GM23338 (cell line): Measurements from ENCODE around the gene LGALS8. TPM values are rescaled to one million over a fixed set of nuclear protein-coding genes. Genes with fewer than 3 reads are reported as not detected.

Experiments
- ATAC-seq: fragments of 200-7000 bp; cut with Tn5 transposase; 3 replicates; pipeline ENCODE4 v1.9.1; 2020
- DNase-seq: peaks from one replicate; pipeline ENCODE4 v3.0.0-alpha.2; 2015; ENCODE audit warnings: low spot score
- H2AFZ ChIP-seq: fragments of 200-600 bp; sonication (generic); 2 replicates; pipeline ENCODE4 v1.8.0; 2016; ENCODE audit warnings: antibody characterized with exemption, mild to moderate bottlenecking, moderate library complexity
- H3F3A ChIP-seq: fragments of 200-600 bp; sonication (generic); replicated peaks from 2 replicates; pipeline ENCODE4 v1.8.0; 2017; ENCODE audit warnings: antibody characterized with exemption, mixed run types, low read depth
- H3K27ac ChIP-seq: fragments of 200-600 bp; sonication (generic); 2 replicates; pipeline ENCODE4 v1.6.1; 2016; ENCODE audit warnings: low read depth
- H3K27me3 ChIP-seq: fragments of 200-600 bp; sonication (generic); 2 replicates; pipeline ENCODE4 v1.8.0; 2016; ENCODE audit warnings: mild to moderate bottlenecking, mixed run types, moderate library complexity; ENCODE audit not compliant: insufficient read depth
- H3K36me3 ChIP-seq: fragments of 200-600 bp; sonication (generic); 2 replicates; pipeline ENCODE4 v1.8.0; 2016; ENCODE audit warnings: mild to moderate bottlenecking; ENCODE audit not compliant: insufficient read depth
- H3K4me1 ChIP-seq: fragments of 200-600 bp; sonication (generic); 2 replicates; pipeline ENCODE4 v1.8.0; 2016; ENCODE audit warnings: mild to moderate bottlenecking, moderate library complexity; ENCODE audit not compliant: insufficient read depth
- H3K4me2 ChIP-seq: fragments of 200-600 bp; sonication (generic); 2 replicates; pipeline ENCODE4 v1.7.1; 2017; ENCODE audit warnings: mixed run types
- H3K4me3 ChIP-seq: fragments of 200-600 bp; sonication (generic); 2 replicates; pipeline ENCODE4 v1.6.1; 2016; ENCODE audit warnings: mixed run types
- H3K79me2 ChIP-seq: fragments of 200-600 bp; sonication (generic); replicated peaks from 2 replicates; pipeline ENCODE4 v1.8.0; 2017; ENCODE audit warnings: mild to moderate bottlenecking; ENCODE audit not compliant: insufficient read depth
- H3K9me2 ChIP-seq: fragments of 200-600 bp; sonication (generic); 2 replicates; pipeline ENCODE4 v1.8.0; 2017; ENCODE audit not compliant: insufficient read depth
- H4K20me1 ChIP-seq: fragments of 200-600 bp; sonication (generic); replicated peaks from 2 replicates; pipeline ENCODE4 v1.8.0; 2017; ENCODE audit warnings: mild to moderate bottlenecking; ENCODE audit not compliant: insufficient read depth
- H3K27ac Mint-ChIP-seq: 2 replicates; pipeline ENCODE4 v1.8.0; 2020; ENCODE audit warnings: inconsistent platforms, mild to moderate bottlenecking, moderate library complexity, mixed read lengths
- H3K27me3 Mint-ChIP-seq: 3 replicates; pipeline ENCODE4 v1.8.0; 2022; ENCODE audit warnings: low read depth, mild to moderate bottlenecking, moderate library complexity, mixed read lengths, inconsistent platforms; ENCODE audit not compliant: insufficient read depth, poor library complexity
- H3K36me3 Mint-ChIP-seq: 3 replicates; pipeline ENCODE4 v1.8.0; 2021; ENCODE audit warnings: low read depth, mild to moderate bottlenecking, inconsistent platforms, moderate library complexity, mixed read lengths
- H3K4me1 Mint-ChIP-seq: 3 replicates; pipeline ENCODE4 v1.8.0; 2020; ENCODE audit warnings: mild to moderate bottlenecking, inconsistent platforms, mixed read lengths
- H3K4me3 Mint-ChIP-seq: 3 replicates; pipeline ENCODE4 v1.8.0; 2021; ENCODE audit warnings: moderate library complexity, mild to moderate bottlenecking, inconsistent platforms, mixed read lengths
- H3K9me3 Mint-ChIP-seq: 3 replicates; pipeline ENCODE4 v1.8.0; 2020; ENCODE audit warnings: moderate library complexity, mild to moderate bottlenecking, inconsistent platforms, mixed read lengths
- CREB1 ChIP-seq: fragments of 250-450 bp; sonication (Bioruptor Pico); IDR thresholded peaks from 2 replicates; pipeline ENCODE4 v1.5.0; 2020; ENCODE audit warnings: low read depth, mild to moderate bottlenecking, moderate library complexity
- CTCF ChIP-seq, 2 experiments: fragments of 200-600 bp in 1 of 2; sonication (generic) in 1 of 2; conservative IDR thresholded peaks; 2 replicates each; pipeline versions ENCODE4 v1.5.1 to v1.6.1; 2016 to 2017; ENCODE audit warnings: antibody characterized with exemption in 2 of 2, low read depth in 2 of 2, mild to moderate bottlenecking in 2 of 2, moderate library complexity in 1 of 2
- EZH2 ChIP-seq: fragments of 200-600 bp; sonication (generic); IDR thresholded peaks from one replicate; pipeline ENCODE4 v1.8.0; 2017; ENCODE audit warnings: antibody characterized with exemption, mild to moderate bottlenecking, low read depth; ENCODE audit not compliant: unreplicated experiment
- EZH2phosphoT487 ChIP-seq: fragments of 200-600 bp; sonication (generic); IDR thresholded peaks from one replicate; pipeline ENCODE4 v1.8.1; 2018; ENCODE audit warnings: antibody characterized with exemption; ENCODE audit not compliant: unreplicated experiment
- JUNB ChIP-seq: IDR thresholded peaks from one replicate; pipeline ENCODE4 v1.6.1; 2016; ENCODE audit warnings: antibody characterized with exemption; ENCODE audit not compliant: unreplicated experiment
- STAT1 ChIP-seq: IDR thresholded peaks from one replicate; pipeline ENCODE4 v1.6.1; 2016; ENCODE audit warnings: antibody characterized with exemption; ENCODE audit not compliant: unreplicated experiment
- ZNF114 ChIP-seq: fragments of 250-450 bp; sonication (Bioruptor Pico); IDR thresholded peaks from 2 replicates; pipeline ENCODE4 v1.5.0; 2020; ENCODE audit warnings: mild to moderate bottlenecking, moderate library complexity
- ZNF331 ChIP-seq: fragments of 250-450 bp; sonication (Bioruptor Pico); IDR thresholded peaks from 2 replicates; pipeline ENCODE4 v1.5.0; 2020; ENCODE audit warnings: low read depth, mild to moderate bottlenecking, moderate library complexity
- polyA plus RNA-seq: library from polyadenylated mRNA; unstranded; fragments of >200 nt; fragmentation: Nextera tagmentation; extraction: Ambion mirVana; gene quantifications from 2 replicates; pipeline ENCODE4 v1.2.1, GENCODE V29; 2016
- total RNA-seq: library from RNA; depleted of rRNA; stranded (reverse); fragments of >200 nt; shearing (Covaris generic); gene quantifications from 2 replicates; pipeline ENCODE4 v1.2.3, GENCODE V29; 2014
- TF ChIP-seq, protein P1 (sequence below): IDR thresholded peaks from 2 replicates; pipeline ENCODE4 v1.6.1; 2016; ENCODE audit warnings: antibody characterized with exemption
- TF ChIP-seq, protein P2 (sequence below): fragments of 250-450 bp; sonication (Bioruptor Pico); IDR thresholded peaks from 2 replicates; pipeline ENCODE4 v1.5.0; 2020; ENCODE audit warnings: mild to moderate bottlenecking, moderate library complexity

The LGALS8 gene
- total and polyA plus RNA-seq, 2 experiments from 2014 or later, result 10.1 to 11.5 TPM

- H3K4me3 ChIP-seq, result no peak overlapping the region
- H3F3A ChIP-seq, result no peaks in the 10 kb centered on the region
- Mint-ChIP-seq H3K27ac (no peak overlapping the region), H3K4me1 (peaks cover 14% of the 10 kb centered on the region), H3K27me3 (peaks cover 4% of the 10 kb centered on the region), H3K36me3 (no peaks in the 10 kb centered on the region), H3K9me3 (peaks cover 3% of the 10 kb centered on the region; the same call in 1 of the 3 replicates), H3K4me3 (no peak overlapping the region)
- no peaks in the 10 kb centered on the region for H4K20me1 ChIP-seq
- no peaks in the 10 kb centered on the region for H3K27me3 ChIP-seq
- TF ChIP-seq EZH2phosphoT487 (no peak), CREB1 (CRISPR knock-in tag) (no peak), ZNF331 (CRISPR knock-in tag) (no peak), CTCF (conservative IDR thresholded peaks at IDR 0.05; ENCODE audit: low read depth in 2 of 2) (no peak), EZH2 (no peak), ZNF114 (no peak)
- TF ChIP-seq, protein P1, sequence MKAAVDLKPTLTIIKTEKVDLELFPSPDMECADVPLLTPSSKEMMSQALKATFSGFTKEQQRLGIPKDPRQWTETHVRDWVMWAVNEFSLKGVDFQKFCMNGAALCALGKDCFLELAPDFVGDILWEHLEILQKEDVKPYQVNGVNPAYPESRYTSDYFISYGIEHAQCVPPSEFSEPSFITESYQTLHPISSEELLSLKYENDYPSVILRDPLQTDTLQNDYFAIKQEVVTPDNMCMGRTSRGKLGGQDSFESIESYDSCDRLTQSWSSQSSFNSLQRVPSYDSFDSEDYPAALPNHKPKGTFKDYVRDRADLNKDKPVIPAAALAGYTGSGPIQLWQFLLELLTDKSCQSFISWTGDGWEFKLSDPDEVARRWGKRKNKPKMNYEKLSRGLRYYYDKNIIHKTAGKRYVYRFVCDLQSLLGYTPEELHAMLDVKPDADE, result no peak
- H3K9me2 ChIP-seq, result no peaks in the 10 kb centered on the region
- H3K79me2 ChIP-seq, result no peaks in the 10 kb centered on the region
- 0 out of 2 replicates have a peak overlapping the region, but pooled peaks have one; percentile 38 for H3K4me2 ChIP-seq
- H3K27ac ChIP-seq, result no peak overlapping the region
- peak overlapping the region; percentile 74; the same call in 1 of the 2 replicates for H2AFZ ChIP-seq
- H3K36me3 ChIP-seq, result no peaks in the 10 kb centered on the region
- ATAC-seq (no peak), DNase-seq (no peak)
- peaks cover 9% of the 10 kb centered on the region for H3K4me1 ChIP-seq
Measured at GRCh38 chr1:236494586-236495466, 29.0 kb upstream of the LGALS8 start.

- Mint-ChIP-seq H3K27me3 (peaks cover 4% of the 10 kb centered on the region), H3K9me3 (peaks cover 3% of the 10 kb centered on the region; the same call in 1 of the 3 replicates), H3K36me3 (no peaks in the 10 kb centered on the region), H3K4me1 (peaks cover 14% of the 10 kb centered on the region), H3K4me3 (no peak overlapping the region), H3K27ac (no peak overlapping the region)
- Histone ChIP-seq H3K4me3 (no peak overlapping the region), H3K36me3 (no peaks in the 10 kb centered on the region), H3K79me2 (no peaks in the 10 kb centered on the region), H3K27me3 (no peaks in the 10 kb centered on the region), H3F3A (no peaks in the 10 kb centered on the region), H3K9me2 (no peaks in the 10 kb centered on the region), H3K4me1 (peaks cover 9% of the 10 kb centered on the region), H2AFZ (no peak overlapping the region), H3K27ac (no peak overlapping the region), H4K20me1 (no peaks in the 10 kb centered on the region), H3K4me2 (no peak overlapping the region)
- DNase-seq (peak; percentile 48), ATAC-seq (peak; percentile 85)
- TF ChIP-seq STAT1, result no peak
- no peak for TF ChIP-seq ZNF331 (CRISPR knock-in tag)
- TF ChIP-seq, protein P2, sequence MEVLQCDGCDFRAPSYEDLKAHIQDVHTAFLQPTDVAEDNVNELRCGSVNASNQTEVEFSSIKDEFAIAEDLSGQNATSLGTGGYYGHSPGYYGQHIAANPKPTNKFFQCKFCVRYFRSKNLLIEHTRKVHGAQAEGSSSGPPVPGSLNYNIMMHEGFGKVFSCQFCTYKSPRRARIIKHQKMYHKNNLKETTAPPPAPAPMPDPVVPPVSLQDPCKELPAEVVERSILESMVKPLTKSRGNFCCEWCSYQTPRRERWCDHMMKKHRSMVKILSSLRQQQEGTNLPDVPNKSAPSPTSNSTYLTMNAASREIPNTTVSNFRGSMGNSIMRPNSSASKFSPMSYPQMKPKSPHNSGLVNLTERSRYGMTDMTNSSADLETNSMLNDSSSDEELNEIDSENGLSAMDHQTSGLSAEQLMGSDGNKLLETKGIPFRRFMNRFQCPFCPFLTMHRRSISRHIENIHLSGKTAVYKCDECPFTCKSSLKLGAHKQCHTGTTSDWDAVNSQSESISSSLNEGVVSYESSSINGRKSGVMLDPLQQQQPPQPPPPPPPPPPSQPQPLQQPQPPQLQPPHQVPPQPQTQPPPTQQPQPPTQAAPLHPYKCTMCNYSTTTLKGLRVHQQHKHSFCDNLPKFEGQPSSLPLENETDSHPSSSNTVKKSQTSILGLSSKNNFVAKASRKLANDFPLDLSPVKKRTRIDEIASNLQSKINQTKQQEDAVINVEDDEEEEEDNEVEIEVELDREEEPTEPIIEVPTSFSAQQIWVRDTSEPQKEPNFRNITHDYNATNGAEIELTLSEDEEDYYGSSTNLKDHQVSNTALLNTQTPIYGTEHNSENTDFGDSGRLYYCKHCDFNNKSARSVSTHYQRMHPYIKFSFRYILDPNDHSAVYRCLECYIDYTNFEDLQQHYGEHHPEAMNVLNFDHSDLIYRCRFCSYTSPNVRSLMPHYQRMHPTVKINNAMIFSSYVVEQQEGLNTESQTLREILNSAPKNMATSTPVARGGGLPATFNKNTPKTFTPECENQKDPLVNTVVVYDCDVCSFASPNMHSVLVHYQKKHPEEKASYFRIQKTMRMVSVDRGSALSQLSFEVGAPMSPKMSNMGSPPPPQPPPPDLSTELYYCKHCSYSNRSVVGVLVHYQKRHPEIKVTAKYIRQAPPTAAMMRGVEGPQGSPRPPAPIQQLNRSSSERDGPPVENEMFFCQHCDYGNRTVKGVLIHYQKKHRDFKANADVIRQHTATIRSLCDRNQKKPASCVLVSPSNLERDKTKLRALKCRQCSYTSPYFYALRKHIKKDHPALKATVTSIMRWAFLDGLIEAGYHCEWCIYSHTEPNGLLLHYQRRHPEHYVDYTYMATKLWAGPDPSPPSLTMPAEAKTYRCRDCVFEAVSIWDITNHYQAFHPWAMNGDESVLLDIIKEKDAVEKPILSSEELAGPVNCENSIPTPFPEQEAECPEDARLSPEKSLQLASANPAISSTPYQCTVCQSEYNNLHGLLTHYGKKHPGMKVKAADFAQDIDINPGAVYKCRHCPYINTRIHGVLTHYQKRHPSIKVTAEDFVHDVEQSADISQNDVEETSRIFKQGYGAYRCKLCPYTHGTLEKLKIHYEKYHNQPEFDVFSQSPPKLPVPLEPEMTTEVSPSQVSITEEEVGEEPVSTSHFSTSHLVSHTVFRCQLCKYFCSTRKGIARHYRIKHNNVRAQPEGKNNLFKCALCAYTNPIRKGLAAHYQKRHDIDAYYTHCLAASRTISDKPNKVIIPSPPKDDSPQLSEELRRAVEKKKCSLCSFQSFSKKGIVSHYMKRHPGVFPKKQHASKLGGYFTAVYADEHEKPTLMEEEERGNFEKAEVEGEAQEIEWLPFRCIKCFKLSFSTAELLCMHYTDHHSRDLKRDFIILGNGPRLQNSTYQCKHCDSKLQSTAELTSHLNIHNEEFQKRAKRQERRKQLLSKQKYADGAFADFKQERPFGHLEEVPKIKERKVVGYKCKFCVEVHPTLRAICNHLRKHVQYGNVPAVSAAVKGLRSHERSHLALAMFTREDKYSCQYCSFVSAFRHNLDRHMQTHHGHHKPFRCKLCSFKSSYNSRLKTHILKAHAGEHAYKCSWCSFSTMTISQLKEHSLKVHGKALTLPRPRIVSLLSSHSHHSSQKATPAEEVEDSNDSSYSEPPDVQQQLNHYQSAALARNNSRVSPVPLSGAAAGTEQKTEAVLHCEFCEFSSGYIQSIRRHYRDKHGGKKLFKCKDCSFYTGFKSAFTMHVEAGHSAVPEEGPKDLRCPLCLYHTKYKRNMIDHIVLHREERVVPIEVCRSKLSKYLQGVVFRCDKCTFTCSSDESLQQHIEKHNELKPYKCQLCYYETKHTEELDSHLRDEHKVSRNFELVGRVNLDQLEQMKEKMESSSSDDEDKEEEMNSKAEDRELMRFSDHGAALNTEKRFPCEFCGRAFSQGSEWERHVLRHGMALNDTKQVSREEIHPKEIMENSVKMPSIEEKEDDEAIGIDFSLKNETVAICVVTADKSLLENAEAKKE, result no peak
- no peak for TF ChIP-seq JUNB
- no peak for TF ChIP-seq EZH2
Measured at GRCh38 chr1:236495467-236496112, 28.2 kb upstream of the LGALS8 start.
